GM19452 (cell line): ENCODE data around the gene C2CD4A.

Experiments
- ATAC-seq: cut with Tn5 transposase; IDR thresholded peaks from one replicate; pipeline ENCODE4 v1.9.1; 2021; ENCODE audit not compliant: unreplicated experiment

The C2CD4A gene

GRCh38 chr15:62059816-62060112 is 7.0 kb upstream of the C2CD4A start:
- ATAC-seq: peak; percentile 73

- ATAC-seq: peak; percentile 87
Observed at GRCh38 chr15:62060113-62060895, 6.5 kb upstream of the C2CD4A start, which contains the start of gene VPS13C. Gene VPS13C, minus strand, starts transcription at chr15:62060447. Its CDS starts 73 bp downstream, at chr15:62060374.

DNA sequence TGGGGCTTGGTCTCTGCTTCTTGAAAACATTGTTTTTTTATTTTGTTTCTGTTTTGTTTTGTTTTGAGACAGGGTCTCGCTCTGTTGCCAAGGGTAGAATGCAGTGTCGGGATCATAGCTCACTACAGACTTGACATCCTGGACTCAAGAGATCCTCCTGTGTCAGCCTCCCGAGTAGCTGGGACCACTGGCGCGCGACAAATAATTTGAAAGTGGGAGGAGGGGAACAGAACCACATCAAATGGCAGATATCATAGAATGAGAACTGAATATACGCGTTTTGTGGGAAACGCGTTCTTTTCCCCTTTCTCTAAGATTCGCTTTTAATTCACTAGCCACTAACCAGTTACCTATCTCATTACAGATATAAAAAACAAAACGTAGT is 5.9 kb upstream of the C2CD4A start:
- ATAC-seq: no peak

GRCh38 chr15:62063825-62064635 is 2.7 kb upstream of the C2CD4A start:
- ATAC-seq: no peak

DNA sequence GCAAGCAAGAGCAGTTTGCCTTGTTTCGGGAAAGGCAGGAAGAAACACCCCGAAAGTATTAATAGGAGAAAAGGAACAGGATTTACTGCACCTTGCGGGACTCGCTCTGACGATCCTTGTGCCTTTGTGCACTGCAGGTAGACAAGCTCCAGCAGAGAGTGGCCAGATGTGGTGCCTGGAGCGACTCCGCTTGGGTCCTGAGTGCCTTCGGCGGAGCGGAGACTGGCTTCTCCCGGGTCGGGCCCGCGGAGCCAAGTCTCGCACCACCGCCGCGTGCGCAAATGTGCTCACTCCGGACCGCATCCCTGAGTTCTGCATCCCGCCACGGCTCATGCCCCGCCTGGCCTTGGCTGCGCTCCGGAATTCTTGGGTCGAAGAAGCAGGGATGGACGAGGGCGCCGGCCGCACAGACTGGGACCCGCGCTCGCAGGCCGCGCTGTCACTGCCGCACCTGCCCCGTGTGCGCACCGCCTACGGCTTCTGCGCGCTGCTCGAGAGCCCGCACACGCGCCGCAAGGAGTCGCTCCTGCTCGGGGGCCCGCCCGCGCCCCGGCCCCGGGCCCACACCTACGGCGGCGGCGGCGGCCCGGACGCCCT is 769 bp downstream of the C2CD4A start:
- ATAC-seq: no peak

DNA sequence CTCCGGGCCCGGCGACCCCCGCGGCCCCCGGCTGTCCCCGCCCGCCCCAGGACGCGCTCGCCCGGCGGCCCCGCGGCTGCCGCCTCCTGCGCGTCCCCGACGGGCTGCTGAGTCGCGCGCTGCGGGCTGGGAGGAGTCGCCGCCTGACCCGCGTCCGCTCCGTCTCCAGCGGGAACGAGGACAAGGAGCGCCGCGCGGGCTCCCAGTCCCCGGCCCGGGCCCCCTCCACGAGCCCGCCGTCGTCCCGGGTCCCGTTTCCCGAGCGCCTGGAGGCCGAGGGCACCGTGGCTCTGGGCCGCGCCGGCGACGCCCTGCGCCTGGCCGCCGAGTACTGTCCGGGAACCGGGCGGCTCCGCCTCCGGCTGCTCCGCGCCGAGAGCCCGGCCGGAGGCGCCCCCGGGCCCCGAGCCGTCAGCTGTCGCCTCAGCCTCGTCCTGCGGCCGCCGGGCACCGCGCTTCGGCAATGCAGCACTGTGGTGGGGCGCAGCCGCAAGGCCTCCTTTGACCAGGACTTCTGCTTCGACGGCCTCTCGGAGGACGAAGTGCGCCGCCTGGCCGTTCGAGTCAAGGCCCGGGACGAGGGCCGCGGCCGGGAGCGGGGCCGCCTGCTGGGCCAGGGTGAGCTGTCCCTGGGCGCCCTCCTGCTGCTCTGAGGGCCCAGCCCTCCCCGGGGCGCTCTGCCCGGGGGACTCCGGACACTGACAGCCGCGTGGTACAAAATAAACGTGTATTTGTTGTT is 1.5 kb downstream of the C2CD4A start:
- no peak for ATAC-seq

DNA sequence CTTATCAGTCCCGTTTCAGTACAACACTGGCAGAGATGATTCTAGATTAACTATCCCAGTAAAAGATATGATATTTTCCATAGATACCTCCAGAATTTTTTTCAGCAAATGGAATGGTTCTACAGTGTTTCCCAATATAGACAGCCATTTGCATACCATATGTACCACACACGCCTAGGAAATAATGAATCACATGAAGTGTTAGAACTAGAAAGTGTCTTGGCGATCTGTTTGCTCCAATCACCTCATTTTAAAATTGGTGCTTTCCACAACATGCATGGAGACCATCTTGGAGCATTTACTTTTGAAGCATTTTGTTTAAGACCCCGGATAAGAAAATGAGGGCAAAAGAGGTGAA is 2.0 kb downstream of the C2CD4A start:
- ATAC-seq: no peak

DNA sequence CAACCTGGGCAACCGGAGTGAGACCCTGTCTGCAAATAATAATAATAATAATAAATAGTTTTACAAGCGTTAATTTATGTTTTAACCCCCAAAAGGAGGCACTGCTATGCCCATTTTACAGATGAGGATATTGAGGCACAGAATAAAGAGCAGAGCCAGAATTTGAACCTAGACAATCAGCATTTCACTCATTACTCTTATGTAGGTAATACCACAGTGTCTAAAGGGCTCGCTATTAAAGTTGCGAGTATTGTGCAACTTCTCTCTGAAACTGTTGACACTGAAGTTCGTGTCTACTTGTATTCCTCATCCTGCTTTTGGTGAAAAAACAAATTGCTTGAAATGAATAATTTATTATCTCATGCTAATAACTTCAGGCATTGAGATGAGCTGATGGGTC is 2.8 kb downstream of the C2CD4A start:
- no peak for ATAC-seq

DNA sequence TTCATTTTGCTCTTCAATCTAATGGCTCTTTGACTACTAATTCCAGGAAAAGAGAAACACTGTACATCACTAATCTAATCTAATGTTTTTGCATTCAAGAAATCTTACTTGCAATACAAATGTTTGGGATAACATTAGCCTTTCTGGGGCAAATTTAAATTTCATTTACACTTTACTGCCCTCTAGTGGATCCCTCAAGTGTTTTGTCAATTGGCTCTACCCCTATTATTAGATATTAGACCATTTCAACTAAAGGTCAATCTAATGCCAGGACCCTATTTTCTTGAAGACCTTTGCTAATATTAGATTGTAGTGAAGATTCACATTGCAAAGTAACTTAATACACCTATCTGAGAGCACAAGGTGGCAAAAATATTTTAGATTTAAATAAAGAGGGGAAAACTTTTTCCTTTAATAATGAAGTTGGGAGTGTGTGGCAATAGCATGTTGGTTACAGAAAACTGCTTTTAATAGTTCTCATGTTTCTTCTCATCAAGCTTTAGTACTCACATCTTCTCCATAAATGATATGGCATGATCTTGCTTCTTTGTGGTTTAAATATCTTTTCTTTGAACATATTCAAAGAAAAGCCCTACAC is 5.0 kb downstream of the C2CD4A start:
- no peak for ATAC-seq

- no peak for ATAC-seq
Observed at GRCh38 chr15:62075595-62076277, 9.0 kb downstream of the C2CD4A start.

DNA sequence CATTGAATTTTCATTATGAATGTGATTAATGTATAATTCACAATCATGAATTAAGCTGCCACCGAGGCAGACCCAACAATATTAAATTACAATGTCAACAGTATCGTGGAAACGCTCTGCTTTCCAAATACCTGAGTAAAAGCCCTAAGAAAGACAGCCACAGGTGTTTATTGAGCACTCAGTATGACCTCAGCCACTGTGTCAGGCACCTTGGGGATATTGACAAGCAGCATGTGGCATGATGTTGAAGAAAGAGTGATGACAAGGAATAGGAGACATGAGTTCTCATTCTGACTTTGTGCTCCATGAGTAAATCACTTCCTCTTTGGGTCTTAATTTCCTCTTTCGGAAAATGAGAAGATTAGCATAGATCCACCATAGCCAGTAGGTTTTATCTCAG is 12.8 kb downstream of the C2CD4A start:
- ATAC-seq: no peak

GRCh38 chr15:62083194-62084154 is 16.7 kb downstream of the C2CD4A start:
- ATAC-seq: no peak

- ATAC-seq: no peak
Observed at GRCh38 chr15:62085740-62086139, 19.0 kb downstream of the C2CD4A start.

DNA sequence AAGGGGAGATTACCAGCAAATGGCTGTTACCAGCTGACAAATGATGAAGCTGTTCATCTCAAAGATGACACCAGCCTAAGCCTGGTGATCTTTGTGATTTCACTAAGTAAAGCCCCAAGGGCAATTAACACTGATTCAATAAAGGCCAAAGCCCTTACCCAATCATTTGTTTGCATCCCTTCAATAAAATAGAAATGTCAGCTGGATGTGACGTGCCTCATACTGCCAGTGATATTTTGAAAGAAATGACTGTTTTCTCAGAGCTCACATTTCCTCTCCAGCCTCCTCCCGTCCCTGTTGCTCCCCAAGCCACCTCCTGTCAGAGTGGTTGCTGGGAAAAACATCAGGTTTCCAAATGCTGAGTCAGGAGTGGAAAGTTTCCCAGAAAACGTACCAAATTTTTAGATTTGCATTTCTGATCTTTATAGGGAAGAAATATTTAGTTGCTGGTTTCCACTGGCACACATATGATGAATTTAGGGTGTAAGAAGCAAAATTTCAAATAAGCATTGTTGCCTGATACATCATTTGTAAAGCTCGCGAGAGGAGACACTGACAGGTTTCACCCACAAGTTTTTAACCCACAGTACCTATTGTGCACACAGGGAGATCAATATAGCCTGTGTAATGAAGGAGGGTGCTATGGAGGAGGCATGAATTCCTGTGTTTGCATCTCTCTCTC is 21.0 kb downstream of the C2CD4A start:
- no peak for ATAC-seq

DNA sequence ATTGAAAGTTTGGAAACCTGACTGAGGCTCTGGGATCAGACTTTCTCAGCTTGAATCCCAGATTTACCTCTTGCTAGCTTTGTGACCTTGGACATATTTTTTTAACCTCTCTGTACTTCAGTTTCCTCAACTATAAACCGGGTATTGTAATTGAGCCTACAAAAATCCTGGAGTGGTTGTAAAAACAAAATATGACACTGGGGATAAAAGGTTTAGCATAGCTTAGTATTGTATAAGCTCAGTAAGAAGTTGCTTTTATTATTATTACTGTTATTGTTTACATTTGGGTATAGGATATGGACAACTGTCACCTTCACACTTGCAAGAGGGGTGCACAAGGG is 21.5 kb downstream of the C2CD4A start:
- ATAC-seq: no peak

GRCh38 chr15:62089616-62090015 is 22.8 kb downstream of the C2CD4A start:
- ATAC-seq: no peak

- ATAC-seq: no peak
Observed at GRCh38 chr15:62090988-62091387, 24.2 kb downstream of the C2CD4A start.

GRCh38 chr15:62093809-62094208 is 27.0 kb downstream of the C2CD4A start:
- ATAC-seq: no peak

GRCh38 chr15:62094388-62094787 is 27.6 kb downstream of the C2CD4A start:
- ATAC-seq: no peak
